ENCODE results near the gene ST6GALNAC3. TPM values are rescaled to one million over a fixed set of nuclear protein-coding genes. Genes with fewer than 3 reads are reported as not detected.

ST6GALNAC3 gene
- total and polyA plus RNA-seq, 2 donors from 2014 or later: 8.8 to 15.8 TPM

DNA sequence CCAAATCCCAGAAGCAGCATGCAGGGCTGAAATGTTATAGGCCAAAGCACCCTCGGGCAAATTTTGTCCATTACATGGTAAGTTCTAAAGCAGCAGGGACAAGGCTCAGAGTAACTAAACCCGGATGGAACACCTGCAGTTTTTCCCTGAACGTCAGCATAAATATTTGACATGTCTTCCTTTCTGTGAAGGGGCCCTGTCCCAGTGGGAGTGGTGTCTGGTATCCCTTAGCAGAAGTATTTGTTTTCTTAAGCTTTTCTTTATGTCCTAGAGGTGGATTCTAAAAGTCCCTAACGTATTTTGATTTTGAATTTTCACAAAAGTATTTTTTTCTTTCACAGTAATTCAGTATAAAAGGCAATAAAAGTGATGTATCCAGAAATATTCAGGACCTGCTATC, 223.9 kb downstream of the ST6GALNAC3 start:
- TF ChIP-seq CTCF (IDR thresholded peaks at IDR 0.05; ENCODE audit: borderline replicate concordance, extremely low read depth, insufficient read depth): no peak
- H3K9ac ChIP-seq (ENCODE audit: low read length in 3 of 3): no peak overlapping the region
- no peaks in the 10 kb centered on the region for H3K27me3 ChIP-seq (ENCODE audit: control insufficient read depth, insufficient read depth, low read length)
- no peak for FAIRE-seq
- no peak overlapping the region for H3K27ac ChIP-seq (ENCODE audit: low read depth in 2 of 2, low read length in 2 of 2)
- no peak for DNase-seq
- intact Hi-C loops (cut with DNase I): no loop called here
- H3K9me3 ChIP-seq (ENCODE audit: control insufficient read depth in 2 of 3, insufficient read depth in 1 of 3, low read length in 3 of 3): no peaks in the 10 kb centered on the region
- H3K4me1 ChIP-seq (ENCODE audit: control insufficient read depth in 2 of 3, insufficient read depth in 2 of 3, low read depth in 1 of 3, low read length in 3 of 3): peaks cover 0 to 3% (median 0%) of the 10 kb centered on the region in 3 donors
- no peaks in the 10 kb centered on the region for H3K36me3 ChIP-seq (ENCODE audit: control insufficient read depth in 2 of 3, insufficient read depth in 3 of 3, low read length in 3 of 3)
- no peak overlapping the region for H3K4me3 ChIP-seq (ENCODE audit: low read length in 3 of 3)

- Histone ChIP-seq H3K4me3 (ENCODE audit: low read length in 3 of 3) (no peak overlapping the region), H3K4me1 (ENCODE audit: control insufficient read depth in 2 of 3, insufficient read depth in 2 of 3, low read depth in 1 of 3, low read length in 3 of 3) (peaks cover 0 to 3% (median 0%) of the 10 kb centered on the region in 3 donors), H3K27ac (ENCODE audit: low read depth in 2 of 2, low read length in 2 of 2) (no peak overlapping the region), H3K9me3 (ENCODE audit: control insufficient read depth in 2 of 3, insufficient read depth in 1 of 3, low read length in 3 of 3) (no peaks in the 10 kb centered on the region), H3K9ac (ENCODE audit: low read length in 3 of 3) (no peak overlapping the region), H3K27me3 (ENCODE audit: control insufficient read depth, insufficient read depth, low read length) (no peaks in the 10 kb centered on the region), H3K36me3 (ENCODE audit: control insufficient read depth in 2 of 3, insufficient read depth in 3 of 3, low read length in 3 of 3) (no peaks in the 10 kb centered on the region)
- no peak for TF ChIP-seq CTCF (IDR thresholded peaks at IDR 0.05; ENCODE audit: borderline replicate concordance, extremely low read depth, insufficient read depth)
- intact Hi-C loops (cut with DNase I): no loop called here
- FAIRE-seq (no peak), DNase-seq (no peak)
Observed at GRCh38 chr1:76299036-76299435, 224.5 kb downstream of the ST6GALNAC3 start.

DNA sequence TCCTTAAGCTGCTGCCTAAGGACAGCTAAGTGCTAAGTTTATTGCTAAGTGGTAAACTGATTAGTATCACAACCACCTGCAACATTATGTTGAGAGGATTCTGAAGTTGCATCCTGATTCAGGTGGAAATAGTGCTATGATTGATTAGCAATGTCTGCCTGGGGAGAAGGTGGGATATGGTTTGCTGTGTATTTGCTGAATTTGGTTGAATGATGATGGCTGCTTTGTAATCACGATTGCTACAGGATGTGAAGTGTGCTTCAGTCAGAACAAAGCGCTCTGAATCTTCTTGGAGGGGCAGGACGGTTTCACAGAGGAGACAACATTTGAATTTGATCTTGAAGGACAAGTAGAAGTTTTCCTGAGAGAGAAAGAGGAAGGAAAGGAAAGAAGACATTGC, 226.0 kb downstream of the ST6GALNAC3 start:
- Histone ChIP-seq H3K4me1 (ENCODE audit: control insufficient read depth in 2 of 3, insufficient read depth in 2 of 3, low read depth in 1 of 3, low read length in 3 of 3) (no peaks in the 10 kb centered on the region), H3K9ac (ENCODE audit: low read length in 3 of 3) (no peak overlapping the region), H3K36me3 (ENCODE audit: control insufficient read depth in 2 of 3, insufficient read depth in 3 of 3, low read length in 3 of 3) (no peaks in the 10 kb centered on the region), H3K4me3 (ENCODE audit: low read length in 3 of 3) (no peak overlapping the region), H3K27me3 (ENCODE audit: control insufficient read depth, insufficient read depth, low read length) (no peaks in the 10 kb centered on the region), H3K27ac (ENCODE audit: low read depth in 2 of 2, low read length in 2 of 2) (no peak overlapping the region), H3K9me3 (ENCODE audit: control insufficient read depth in 2 of 3, insufficient read depth in 1 of 3, low read length in 3 of 3) (no peaks in the 10 kb centered on the region)
- no peak for DNase-seq
- intact Hi-C loops (cut with DNase I): no loop called here
- FAIRE-seq: no peak
- no peak for TF ChIP-seq CTCF (IDR thresholded peaks at IDR 0.05; ENCODE audit: borderline replicate concordance, extremely low read depth, insufficient read depth)

DNA sequence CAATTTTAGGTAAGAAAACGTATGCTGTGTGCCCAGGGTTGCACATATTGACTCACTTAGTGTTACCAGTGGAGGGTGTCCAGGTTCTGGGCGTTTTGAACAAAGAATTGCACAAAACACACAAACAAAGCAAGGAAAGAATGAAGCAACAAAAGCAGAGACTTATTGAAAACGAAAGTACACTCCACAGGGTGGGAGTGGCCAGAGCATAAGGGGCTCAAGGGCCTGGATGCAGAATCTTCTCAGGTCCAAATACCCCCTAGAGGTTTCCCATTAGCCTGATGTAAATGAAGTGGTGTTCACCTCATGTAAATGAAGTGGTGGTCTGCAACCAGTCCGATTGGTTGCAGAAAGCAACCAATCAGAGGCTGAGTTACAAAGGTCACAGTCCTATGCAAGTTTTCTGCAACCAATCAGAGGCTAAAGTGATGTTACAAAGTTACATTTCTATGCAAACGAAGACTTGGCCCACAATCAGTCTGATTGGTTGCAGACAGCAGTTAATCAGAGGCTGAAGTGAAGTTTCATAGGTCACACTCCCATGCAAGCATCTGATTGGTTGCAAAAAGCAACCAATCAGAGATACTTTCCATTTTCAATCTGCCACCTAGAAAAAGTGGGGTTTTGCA, 228.3 kb downstream of the ST6GALNAC3 start:
- Histone ChIP-seq H3K9ac (ENCODE audit: low read length in 3 of 3) (no peak overlapping the region), H3K27ac (ENCODE audit: low read depth in 2 of 2, low read length in 2 of 2) (no peak overlapping the region), H3K27me3 (ENCODE audit: control insufficient read depth, insufficient read depth, low read length) (no peaks in the 10 kb centered on the region), H3K4me3 (ENCODE audit: low read length in 3 of 3) (no peak overlapping the region), H3K9me3 (ENCODE audit: control insufficient read depth in 2 of 3, insufficient read depth in 1 of 3, low read length in 3 of 3) (no peaks in the 10 kb centered on the region), H3K4me1 (ENCODE audit: control insufficient read depth in 2 of 3, insufficient read depth in 2 of 3, low read depth in 1 of 3, low read length in 3 of 3) (no peaks in the 10 kb centered on the region), H3K36me3 (ENCODE audit: control insufficient read depth in 2 of 3, insufficient read depth in 3 of 3, low read length in 3 of 3) (no peaks in the 10 kb centered on the region)
- no peak for TF ChIP-seq CTCF (IDR thresholded peaks at IDR 0.05; ENCODE audit: borderline replicate concordance, extremely low read depth, insufficient read depth)
- DNase-seq (no peak), FAIRE-seq (no peak)
- intact Hi-C loops (cut with DNase I): no loop called here

Measured in kidney (tissue), 14 donors.